Activated CD8-positive, alpha-beta memory T cell treated with anti-CD3 and anti-CD28 coated beads for 48 hours (primary cell): ENCODE data around the gene CENPP.

Source experiments
- DNase-seq, 3 experiments: peaks; one replicate each; pipeline ENCODE4 v3.0.0-alpha.2; 2020; ENCODE audit warnings: low read depth in 2 of 3, low spot score in 2 of 3

Gene CENPP

DNA sequence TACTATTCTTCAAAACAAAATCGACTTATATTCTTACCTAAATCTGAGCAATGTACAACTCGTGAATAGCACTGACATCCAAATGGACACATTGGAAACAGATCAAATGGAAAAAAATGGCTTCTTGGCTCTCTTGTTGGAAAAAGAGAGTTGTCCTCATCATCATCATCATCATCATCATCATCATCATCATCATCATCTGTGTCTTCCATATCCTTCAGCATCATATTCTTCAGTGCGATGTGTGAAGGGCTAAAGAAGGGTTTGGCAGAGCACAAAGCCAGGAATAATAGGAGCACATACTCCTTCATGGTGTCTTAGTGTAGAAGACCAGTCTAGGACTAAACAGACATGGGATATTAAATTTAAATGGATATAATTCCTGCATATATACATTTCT is 148.8 kb downstream of the CENPP start:
- DNase-seq, result no peak

GRCh38 chr9:92476962-92477361 is 151.2 kb downstream of the CENPP start:
- DNase-seq, result no peak

- no peak for DNase-seq
These were observed 153.0 kb downstream of the CENPP start for GRCh38 chr9:92478783-92479182.

DNA sequence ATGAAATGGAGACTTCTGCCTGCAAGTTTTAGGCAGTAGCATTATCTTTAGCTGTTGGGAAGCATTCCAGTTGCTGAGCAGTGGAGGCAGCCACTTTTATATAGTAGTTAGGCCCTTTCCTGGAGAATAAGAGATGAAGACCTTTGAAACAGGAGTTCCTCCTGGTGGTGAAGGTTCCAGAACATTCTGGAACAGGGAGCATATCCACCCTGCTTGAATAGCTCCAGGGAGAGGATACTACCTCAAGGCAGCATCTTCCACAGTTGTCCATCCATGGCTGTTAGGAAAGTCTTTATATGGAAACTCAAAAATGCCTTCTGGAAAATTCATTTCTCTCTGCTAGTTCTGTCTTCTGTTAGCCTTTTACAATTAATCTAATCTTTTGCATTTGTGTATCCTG is 153.6 kb downstream of the CENPP start:
- no peak for DNase-seq

GRCh38 chr9:92480291-92480771 is 154.6 kb downstream of the CENPP start:
- DNase-seq, result no peak

DNA sequence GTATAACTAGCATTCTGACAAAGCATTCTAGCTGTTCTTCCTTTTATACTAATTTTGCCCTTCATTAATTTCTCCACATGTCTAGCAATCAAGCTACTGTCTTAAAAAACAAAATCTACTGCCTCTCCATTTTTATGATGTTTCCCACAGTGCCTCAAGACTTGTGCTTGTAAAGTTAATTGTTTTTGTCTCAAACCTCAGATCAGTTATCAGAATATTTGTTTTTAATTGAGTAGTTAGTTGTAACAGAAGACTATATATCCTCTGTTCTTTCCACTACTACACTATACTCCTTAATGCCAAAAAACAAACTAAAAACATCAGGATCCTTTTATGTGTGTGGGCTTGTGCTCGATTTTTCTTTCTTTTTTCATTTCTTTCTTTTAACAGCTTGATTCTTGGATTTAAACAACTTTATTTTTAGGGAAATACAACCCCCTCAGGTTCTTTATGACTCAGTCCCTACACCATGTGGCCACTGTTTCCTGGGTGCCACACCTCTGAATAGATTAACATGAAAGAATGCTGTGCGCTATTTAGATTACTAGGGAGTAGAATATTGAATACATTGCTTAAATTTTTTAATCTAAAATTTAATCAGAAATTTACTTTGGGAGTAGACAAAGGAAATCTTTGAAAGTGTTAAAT is 155.4 kb downstream of the CENPP start:
- no peak for DNase-seq

- DNase-seq, result no peak
These were observed 156.6 kb downstream of the CENPP start, which contains the start of gene ASPN for GRCh38 chr9:92482329-92482728. Gene ASPN, minus strand, starts transcription at chr9:92482506.

GRCh38 chr9:92482805-92483204 is 157.1 kb downstream of the CENPP start:
- no peak for DNase-seq

DNA sequence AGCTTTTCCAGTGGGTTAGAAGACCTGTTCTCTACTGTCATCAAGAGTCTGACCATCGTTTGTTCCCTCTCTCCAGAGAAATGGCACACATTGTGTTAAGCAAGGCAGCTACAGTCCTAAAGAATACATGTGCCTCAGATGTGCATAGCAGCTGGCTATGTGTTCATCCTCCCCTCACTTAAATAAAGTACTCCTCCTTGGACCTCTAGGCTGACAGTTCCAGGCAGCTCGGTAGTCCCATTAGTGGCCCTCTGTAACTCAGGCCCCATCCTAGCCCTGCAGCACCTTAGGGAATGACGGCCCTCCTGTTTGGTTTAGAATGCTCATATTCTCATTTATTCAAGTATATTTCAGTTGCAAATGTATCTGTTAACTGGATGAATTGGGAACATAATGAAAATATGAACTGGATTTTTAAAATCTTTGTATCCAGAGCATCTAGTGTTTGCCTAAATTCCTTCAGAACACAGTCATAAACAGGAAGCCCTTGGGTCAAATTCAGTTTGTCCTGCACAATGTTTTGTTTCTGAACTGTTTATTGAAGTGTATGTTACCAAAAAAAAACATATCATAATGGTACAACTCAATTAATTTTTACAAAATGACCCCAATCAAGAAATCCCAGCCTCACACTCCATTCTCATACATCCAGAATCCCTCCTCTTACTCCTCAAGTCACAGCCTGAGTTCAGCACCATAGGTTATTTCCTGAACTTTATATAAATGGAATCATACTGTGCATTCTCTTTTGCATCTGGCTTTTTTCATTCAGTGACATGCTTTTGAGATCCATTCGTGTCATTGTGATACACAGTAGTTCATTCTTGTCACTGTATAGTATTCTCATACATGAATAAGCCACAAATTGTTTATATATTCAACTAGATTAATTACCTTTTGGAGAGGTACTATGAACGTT is 158.1 kb downstream of the CENPP start:
- DNase-seq, result no peak

- no peak for DNase-seq
These were observed 158.8 kb downstream of the CENPP start for GRCh38 chr9:92484563-92484962.

- DNase-seq, result no peak
These were observed 160.6 kb downstream of the CENPP start for GRCh38 chr9:92486371-92486770.

DNA sequence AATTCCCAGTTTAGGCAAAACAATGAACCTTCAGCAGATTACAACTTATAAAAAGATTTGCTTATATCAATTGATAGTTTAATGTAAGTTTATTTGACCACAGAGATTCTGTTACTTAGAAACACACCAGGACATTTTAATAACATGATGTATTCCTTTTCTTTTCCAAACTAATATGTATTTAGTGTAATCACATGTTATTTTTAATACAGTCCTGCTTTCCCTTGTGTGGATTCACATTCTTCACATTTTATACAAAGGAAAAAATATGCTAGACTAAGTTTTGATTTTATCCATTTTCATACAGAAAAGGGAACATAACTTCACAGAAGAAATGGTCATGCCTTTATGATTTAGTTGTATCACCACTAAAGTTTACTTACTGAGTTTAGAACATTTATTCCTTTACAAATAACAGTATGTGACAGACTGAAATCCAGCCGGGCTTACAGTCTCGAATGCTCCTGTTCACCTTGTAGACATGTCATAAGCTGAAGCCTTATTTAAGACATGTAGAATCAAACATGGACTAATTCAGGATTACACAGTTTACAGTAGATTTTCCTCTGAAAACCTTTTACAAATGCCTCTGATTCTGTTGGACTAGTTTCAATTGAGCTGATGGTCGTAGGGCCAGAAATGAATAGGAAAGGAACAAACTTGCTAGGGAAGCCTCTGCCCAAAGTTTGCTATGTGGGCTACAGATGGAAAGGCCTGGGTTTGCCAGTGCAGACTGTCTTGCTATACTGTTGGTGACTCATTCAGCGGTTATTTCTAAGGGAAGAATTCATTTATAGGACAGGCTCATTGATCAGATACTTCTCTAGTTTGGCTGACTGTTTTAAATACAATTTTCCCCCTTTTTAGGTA is 163.2 kb downstream of the CENPP start:
- no peak for DNase-seq

DNA sequence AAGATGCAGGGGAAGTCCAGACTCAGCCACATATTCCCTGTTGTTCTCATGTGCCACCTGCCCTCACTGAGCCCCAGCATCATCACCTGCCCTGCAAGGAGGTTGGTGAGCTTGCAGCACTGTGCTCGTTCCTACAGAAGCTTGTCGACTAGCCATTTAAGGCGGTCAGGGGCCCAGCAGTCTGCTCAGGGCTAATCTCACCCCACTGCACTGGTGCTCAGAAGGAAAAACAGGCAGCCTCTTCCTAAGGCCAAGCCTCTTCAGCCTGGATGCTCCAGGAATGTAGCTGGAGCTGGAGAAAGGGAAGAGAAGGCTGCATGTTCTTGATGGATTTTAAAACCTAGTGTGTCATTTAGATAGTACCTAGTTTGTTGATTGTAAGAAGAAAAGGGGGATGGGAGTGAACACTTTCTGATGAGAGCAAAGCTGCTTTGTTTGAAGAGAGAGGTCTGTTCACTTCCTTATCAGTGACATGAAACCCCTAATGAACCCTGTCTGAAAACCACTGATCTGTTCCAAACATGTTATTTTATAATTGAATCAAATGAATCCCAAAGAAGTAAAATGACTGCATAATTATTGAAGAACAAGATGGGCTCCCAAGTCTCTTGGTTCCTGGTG is 167.1 kb downstream of the CENPP start:
- DNase-seq, result no peak

- DNase-seq, result no peak
These were observed 168.1 kb downstream of the CENPP start for GRCh38 chr9:92493749-92494387.

GRCh38 chr9:92494856-92495255 is 169.1 kb downstream of the CENPP start:
- no peak for DNase-seq

- no peak for DNase-seq
These were observed 170.8 kb downstream of the CENPP start for GRCh38 chr9:92496396-92497176.

DNA sequence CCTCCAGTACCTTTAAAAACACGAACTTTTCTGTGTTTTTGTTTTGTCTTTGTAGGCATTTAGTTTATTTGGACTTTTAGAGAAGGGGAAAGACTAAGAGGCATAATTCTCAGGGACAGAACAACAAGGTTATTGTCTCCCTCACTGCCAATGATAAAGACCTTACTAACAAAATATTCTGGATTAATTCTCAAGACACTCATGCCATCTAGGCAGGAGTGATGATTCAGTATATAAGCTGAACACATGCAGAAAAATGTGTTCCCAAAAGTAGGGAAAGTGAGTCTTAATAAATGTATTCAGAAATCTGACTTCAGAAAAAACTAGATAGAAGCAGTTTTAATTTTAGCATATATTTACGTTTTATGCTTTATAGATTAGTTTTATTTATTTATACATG is 173.9 kb downstream of the CENPP start:
- no peak for DNase-seq

- DNase-seq, result no peak
These were observed 175.0 kb downstream of the CENPP start for GRCh38 chr9:92500725-92501124.

GRCh38 chr9:92501671-92502393 is 176.1 kb downstream of the CENPP start:
- no peak for DNase-seq
